GM23338 (cell line): ENCODE data around the gene CDKN1C.

Source experiments
- CREB1 ChIP-seq: fragments of 250-450 bp; sonication (Bioruptor Pico); IDR thresholded peaks from 2 replicates; pipeline ENCODE4 v1.5.0; 2020; ENCODE audit warnings: low read depth, mild to moderate bottlenecking, moderate library complexity
- CTCF ChIP-seq, 2 experiments: fragments of 200-600 bp in 1 of 2; sonication (generic) in 1 of 2; conservative IDR thresholded peaks; 2 replicates each; pipeline versions ENCODE4 v1.5.1 to v1.6.1; 2016 to 2017; ENCODE audit warnings: antibody characterized with exemption in 2 of 2, low read depth in 2 of 2, mild to moderate bottlenecking in 2 of 2, moderate library complexity in 1 of 2
- EZH2 ChIP-seq: fragments of 200-600 bp; sonication (generic); IDR thresholded peaks from one replicate; pipeline ENCODE4 v1.8.0; 2017; ENCODE audit warnings: antibody characterized with exemption, mild to moderate bottlenecking, low read depth; ENCODE audit not compliant: unreplicated experiment
- EZH2phosphoT487 ChIP-seq: fragments of 200-600 bp; sonication (generic); IDR thresholded peaks from one replicate; pipeline ENCODE4 v1.8.1; 2018; ENCODE audit warnings: antibody characterized with exemption; ENCODE audit not compliant: unreplicated experiment
- POLR2AphosphoS5 ChIP-seq: IDR thresholded peaks from 2 replicates; pipeline ENCODE4 v1.6.1; 2016; ENCODE audit warnings: antibody characterized with exemption, low read depth
- TF ChIP-seq, protein P1 (sequence below): IDR thresholded peaks from one replicate; pipeline ENCODE4 v1.6.1; 2018; ENCODE audit warnings: antibody characterized with exemption; ENCODE audit not compliant: unreplicated experiment
- TF ChIP-seq, protein P2 (sequence below): IDR thresholded peaks from 2 replicates; pipeline ENCODE4 v1.6.1; 2016; ENCODE audit warnings: antibody characterized with exemption

- TF ChIP-seq CTCF (conservative IDR thresholded peaks at IDR 0.05; ENCODE audit: low read depth in 2 of 2) = no peak
- TF ChIP-seq CREB1 (CRISPR knock-in tag) = no peak
- TF ChIP-seq, protein P1, sequence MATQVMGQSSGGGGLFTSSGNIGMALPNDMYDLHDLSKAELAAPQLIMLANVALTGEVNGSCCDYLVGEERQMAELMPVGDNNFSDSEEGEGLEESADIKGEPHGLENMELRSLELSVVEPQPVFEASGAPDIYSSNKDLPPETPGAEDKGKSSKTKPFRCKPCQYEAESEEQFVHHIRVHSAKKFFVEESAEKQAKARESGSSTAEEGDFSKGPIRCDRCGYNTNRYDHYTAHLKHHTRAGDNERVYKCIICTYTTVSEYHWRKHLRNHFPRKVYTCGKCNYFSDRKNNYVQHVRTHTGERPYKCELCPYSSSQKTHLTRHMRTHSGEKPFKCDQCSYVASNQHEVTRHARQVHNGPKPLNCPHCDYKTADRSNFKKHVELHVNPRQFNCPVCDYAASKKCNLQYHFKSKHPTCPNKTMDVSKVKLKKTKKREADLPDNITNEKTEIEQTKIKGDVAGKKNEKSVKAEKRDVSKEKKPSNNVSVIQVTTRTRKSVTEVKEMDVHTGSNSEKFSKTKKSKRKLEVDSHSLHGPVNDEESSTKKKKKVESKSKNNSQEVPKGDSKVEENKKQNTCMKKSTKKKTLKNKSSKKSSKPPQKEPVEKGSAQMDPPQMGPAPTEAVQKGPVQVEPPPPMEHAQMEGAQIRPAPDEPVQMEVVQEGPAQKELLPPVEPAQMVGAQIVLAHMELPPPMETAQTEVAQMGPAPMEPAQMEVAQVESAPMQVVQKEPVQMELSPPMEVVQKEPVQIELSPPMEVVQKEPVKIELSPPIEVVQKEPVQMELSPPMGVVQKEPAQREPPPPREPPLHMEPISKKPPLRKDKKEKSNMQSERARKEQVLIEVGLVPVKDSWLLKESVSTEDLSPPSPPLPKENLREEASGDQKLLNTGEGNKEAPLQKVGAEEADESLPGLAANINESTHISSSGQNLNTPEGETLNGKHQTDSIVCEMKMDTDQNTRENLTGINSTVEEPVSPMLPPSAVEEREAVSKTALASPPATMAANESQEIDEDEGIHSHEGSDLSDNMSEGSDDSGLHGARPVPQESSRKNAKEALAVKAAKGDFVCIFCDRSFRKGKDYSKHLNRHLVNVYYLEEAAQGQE = no peak
- TF ChIP-seq, protein P2, sequence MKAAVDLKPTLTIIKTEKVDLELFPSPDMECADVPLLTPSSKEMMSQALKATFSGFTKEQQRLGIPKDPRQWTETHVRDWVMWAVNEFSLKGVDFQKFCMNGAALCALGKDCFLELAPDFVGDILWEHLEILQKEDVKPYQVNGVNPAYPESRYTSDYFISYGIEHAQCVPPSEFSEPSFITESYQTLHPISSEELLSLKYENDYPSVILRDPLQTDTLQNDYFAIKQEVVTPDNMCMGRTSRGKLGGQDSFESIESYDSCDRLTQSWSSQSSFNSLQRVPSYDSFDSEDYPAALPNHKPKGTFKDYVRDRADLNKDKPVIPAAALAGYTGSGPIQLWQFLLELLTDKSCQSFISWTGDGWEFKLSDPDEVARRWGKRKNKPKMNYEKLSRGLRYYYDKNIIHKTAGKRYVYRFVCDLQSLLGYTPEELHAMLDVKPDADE = no peak
- TF ChIP-seq EZH2phosphoT487 = no peak
- TF ChIP-seq EZH2 = no peak
- TF ChIP-seq POLR2AphosphoS5 = no peak
Observed at GRCh38 chr11:2886936-2887335, 1.4 kb upstream of the CDKN1C start.
